ENCODE results near the gene CEP152. TPM values are rescaled to one million over a fixed set of nuclear protein-coding genes. Genes with fewer than 3 reads are reported as not detected.

The CEP152 gene
- total and polyA plus RNA-seq, 9 of the 15 experiments (the other 6 are each of a cell fraction or from before 2014, with no cell fraction given) = 9.9 to 43.0 (median 23.6) TPM

GRCh38 chr15:48796521-48796920 is 14.3 kb downstream of the CEP152 start:
- ATAC-seq (no peak), FAIRE-seq (no peak), DNase-seq (ENCODE audit: extremely low read depth in 1 of 4, low spot score in 3 of 4) (no peak)
- H2AFZ ChIP-seq (ENCODE audit: low read depth, low read length) = no peak overlapping the region
- H3K4me3 ChIP-seq = no peak overlapping the region
- no peak overlapping the region for H3K27ac ChIP-seq (ENCODE audit: extremely low read depth, low read depth, low read length)
- no peaks in the 10 kb centered on the region for H4K20me1 ChIP-seq (replicated peaks; ENCODE audit: control insufficient read depth, insufficient read depth, low read length)
- in situ Hi-C loops (cut with MboI) = no loop called here
- CTCF ChIA-PET (ENCODE audit: low intra/inter-chr PET ratio) = no interaction called here
- no peak overlapping the region for H3K4me2 ChIP-seq (ENCODE audit: insufficient read depth, low read length)
- WGBS (ENCODE audit: insufficient coverage, low coverage, missing lambda C conversion rate) = 94% methylated on average over 3 of the region's 3 CpGs
- intact Hi-C loops (cut with micrococcal nuclease) = no loop called here
- H3K9ac ChIP-seq (ENCODE audit: insufficient read depth in 1 of 2, low read depth in 2 of 2, low read length in 2 of 2) = no peak overlapping the region
- TF ChIP-seq POLR2AphosphoS5 (IDR thresholded peaks at IDR 0.05; ENCODE audit: control insufficient read depth, insufficient read depth, low read depth, low read length) (no peak), USF1 (CRISPR knock-in tag; IDR thresholded peaks at IDR 0.05) (no peak), TEAD4 (IDR thresholded peaks at IDR 0.05; ENCODE audit: low read length) (no peak), TEAD4 (CRISPR knock-in tag; IDR thresholded peaks at IDR 0.05; ENCODE audit: borderline replicate concordance) (no peak), CC2D1A (IDR thresholded peaks at IDR 0.05) (no peak), AFF1 (IDR thresholded peaks at IDR 0.05; ENCODE audit: low read depth in 1 of 2, partially characterized antibody in 2 of 2) (no peak)
- H3K9me1 ChIP-seq (ENCODE audit: control insufficient read depth, insufficient read depth, low read length) = no peaks in the 10 kb centered on the region
- peaks cover 27% of the 10 kb centered on the region for H3K79me2 ChIP-seq (ENCODE audit: control insufficient read depth, insufficient read depth, low read length)
- no TSS peak for BruUV-seq (replicated peaks)
- 0 out of 5 replicates have a peak, but pooled peaks cover 0 to 3% of the 10 kb centered on the region in 2 experiments for H3K4me1 ChIP-seq (replicated peaks in 1 of 2; ENCODE audit: control insufficient read depth in 2 of 2, insufficient read depth in 2 of 2, low read length in 2 of 2)
- no peaks in the 10 kb centered on the region for H3K9me3 ChIP-seq (replicated peaks; ENCODE audit: control insufficient read depth, insufficient read depth, low read depth, low read length)
- no peaks in the 10 kb centered on the region for H3K27me3 ChIP-seq (ENCODE audit: control insufficient read depth in 2 of 2, insufficient read depth in 2 of 2, low read length in 2 of 2)
- POLR2A ChIA-PET = no interaction called here
- H3K36me3 ChIP-seq (ENCODE audit: control insufficient read depth, insufficient read depth, low read length) = peaks cover 61% of the 10 kb centered on the region
